HL-60/S4 (cell line): Measurements from ENCODE around the gene UGT1A6.
"Not testable (repeated sequence)": the region's sequence is repeated elsewhere in the genome, so short reads cannot be mapped to it uniquely, and the experiment has no call there.

ENCODE experiments used
- in situ Hi-C: fragments of 300-500 bp; cut with MboI; formaldehyde crosslinking; loops from 2 replicates; pipeline ENCODE4 v1.14.3; 2022; ENCODE audit warnings: low sequenced_read_pairs

UGT1A6 gene

GRCh38 chr2:233692648-233693047 lies at the start of gene UGT1A6:
Gene UGT1A6 (plus strand): TSS chr2:233692890. CDS start chr2:233693005, 115 bp downstream.
- in situ Hi-C loops, result no loop called here

- in situ Hi-C loops, result no loop called here
These were observed 49.6 kb upstream of the UGT1A6 start for GRCh38 chr2:233643128-233643527.

- in situ Hi-C loops, result not testable (repeated sequence)
These were observed 46.7 kb upstream of the UGT1A6 start for GRCh38 chr2:233646033-233646432.

GRCh38 chr2:233650981-233651380 lies 41.7 kb upstream of the UGT1A6 start:
- in situ Hi-C loops, result no loop called here

- in situ Hi-C loops, result no loop called here
These were observed 41.3 kb upstream of the UGT1A6 start for GRCh38 chr2:233651430-233651829.

GRCh38 chr2:233654501-233654900 lies 38.2 kb upstream of the UGT1A6 start:
- in situ Hi-C loops, result no loop called here

GRCh38 chr2:233655043-233655442 lies 37.6 kb upstream of the UGT1A6 start:
- in situ Hi-C loops, result no loop called here

GRCh38 chr2:233655943-233656342 lies 36.7 kb upstream of the UGT1A6 start:
- in situ Hi-C loops, result not testable (repeated sequence)

GRCh38 chr2:233656443-233656842 lies 36.2 kb upstream of the UGT1A6 start:
- in situ Hi-C loops, result no loop called here

- in situ Hi-C loops, result no loop called here
These were observed 34.1 kb upstream of the UGT1A6 start for GRCh38 chr2:233658610-233659009.

GRCh38 chr2:233663911-233664310 lies 28.8 kb upstream of the UGT1A6 start:
- in situ Hi-C loops, result no loop called here

GRCh38 chr2:233668605-233669260 lies 24.0 kb upstream of the UGT1A6 start:
- in situ Hi-C loops, result no loop called here

GRCh38 chr2:233671290-233672161 lies 21.2 kb upstream of the UGT1A6 start, which contains the start of gene UGT1A9:
Gene UGT1A9 (plus strand): TSS chr2:233671898. CDS start chr2:233671935, 37 bp downstream.
- in situ Hi-C loops, result no loop called here

- in situ Hi-C loops, result no loop called here
These were observed 19.8 kb upstream of the UGT1A6 start for GRCh38 chr2:233672886-233673285.

- in situ Hi-C loops, result no loop called here
These were observed 18.8 kb upstream of the UGT1A6 start for GRCh38 chr2:233673896-233674295.

GRCh38 chr2:233674314-233674713 lies 18.4 kb upstream of the UGT1A6 start:
- in situ Hi-C loops, result no loop called here

- in situ Hi-C loops, result no loop called here
These were observed 17.7 kb upstream of the UGT1A6 start for GRCh38 chr2:233674995-233675394.

GRCh38 chr2:233676046-233676445 lies 16.6 kb upstream of the UGT1A6 start:
- in situ Hi-C loops, result no loop called here

GRCh38 chr2:233679196-233679595 lies 13.5 kb upstream of the UGT1A6 start:
- in situ Hi-C loops, result no loop called here

- in situ Hi-C loops, result no loop called here
These were observed 12.2 kb upstream of the UGT1A6 start for GRCh38 chr2:233680361-233681045.

GRCh38 chr2:233681521-233682099 lies 11.1 kb upstream of the UGT1A6 start, which contains the start of gene UGT1A7:
Gene UGT1A7 (plus strand): TSS chr2:233681901. CDS start chr2:233681938, 37 bp downstream.
- in situ Hi-C loops, result no loop called here
